SU-DHL-6 (cell line): Measurements from ENCODE around the gene BCL2.
A peak's percentile ranks its signal among the peaks of the same experiment; 100 is the strongest.

Experiments
- CTCF ChIP-seq: fragments of 200-600 bp; sonication (generic); IDR thresholded peaks from one replicate; pipeline ENCODE4 v1.5.1; 2017; ENCODE audit warnings: antibody characterized with exemption, mild to moderate bottlenecking, low read length, moderate library complexity; ENCODE audit not compliant: insufficient read depth, poor library complexity, severe bottlenecking
- EZH2phosphoT487 ChIP-seq: fragments of 200-600 bp; sonication (generic), shearing (Covaris generic); conservative IDR thresholded peaks from 2 replicates; pipeline ENCODE4 v1.6.1; 2018; ENCODE audit warnings: mild to moderate bottlenecking, antibody characterized with exemption, low read length, moderate library complexity, mixed read lengths

GRCh38 chr18:63339920-63340484 is 20.4 kb upstream of the BCL2 start:
- TF ChIP-seq CTCF = peak; percentile 38
- TF ChIP-seq EZH2phosphoT487 = no peak
